WTC11 (cell line): ENCODE results near the gene TMEM115. TPM values are rescaled to one million over a fixed set of nuclear protein-coding genes. Genes with fewer than 3 reads are reported as not detected.

Experiments
- ATAC-seq: fragments of 200-7000 bp; cut with Tn5 transposase; 2 replicates; pipeline ENCODE4 v1.10.0; 2021; ENCODE audit warnings: mild to moderate bottlenecking, moderate library complexity
- CTCF ChIA-PET: fragments of 300-600 bp; sonication (Branson Sonifier 250); formaldehyde crosslinking; loops from one replicate; lab custom pipeline; 2021; ENCODE audit warnings: antibody characterized with exemption; lab: Charles Lee
- POLR2A ChIA-PET: fragments of 350-600 bp; sonication (Branson Sonifier 250); formaldehyde crosslinking; loops from one replicate; lab custom pipeline; 2021; ENCODE audit warnings: antibody characterized with exemption; lab: Charles Lee
- DNase-seq: peaks from one replicate; pipeline ENCODE4 v3.0.0; 2021; ENCODE audit warnings: low spot score
- H3K27ac Mint-ChIP-seq: 2 replicates; pipeline ENCODE4 v1.8.0; 2021; ENCODE audit warnings: mixed read lengths
- H3K27me3 Mint-ChIP-seq: 2 replicates; pipeline ENCODE4 v1.8.0; 2021; ENCODE audit warnings: low read depth, mild to moderate bottlenecking, moderate library complexity, mixed read lengths
- H3K36me3 Mint-ChIP-seq: 2 replicates; pipeline ENCODE4 v1.8.0; 2021; ENCODE audit warnings: mixed read lengths
- H3K4me1 Mint-ChIP-seq: 2 replicates; pipeline ENCODE4 v1.8.0; 2022; ENCODE audit warnings: mixed read lengths
- H3K4me3 Mint-ChIP-seq: 2 replicates; pipeline ENCODE4 v1.8.0; 2021; ENCODE audit warnings: mild to moderate bottlenecking, moderate library complexity, mixed read lengths
- H3K9me3 Mint-ChIP-seq: 2 replicates; pipeline ENCODE4 v1.8.0; 2021; ENCODE audit warnings: mixed read lengths
- ATF1 ChIP-seq: sonication (generic); formaldehyde crosslinking; IDR thresholded peaks from 2 replicates; pipeline ENCODE4 v1.8.1; 2023; ENCODE audit warnings: mild to moderate bottlenecking, moderate library complexity, missing genetic modification reagents
- CREB1 ChIP-seq: sonication (generic); formaldehyde crosslinking; IDR thresholded peaks from 2 replicates; pipeline ENCODE4 v1.8.0; 2023; ENCODE audit warnings: mild to moderate bottlenecking, missing genetic modification reagents
- E2F4 ChIP-seq: sonication (generic); formaldehyde crosslinking; IDR thresholded peaks from 2 replicates; pipeline ENCODE4 v1.8.1; 2022; ENCODE audit warnings: low read depth, mild to moderate bottlenecking, moderate library complexity, missing genetic modification reagents, borderline replicate concordance
- FOXJ3 ChIP-seq: sonication (generic); formaldehyde crosslinking; IDR thresholded peaks from 2 replicates; pipeline ENCODE4 v1.9.0; 2021; ENCODE audit warnings: missing genetic modification reagents, mild to moderate bottlenecking, borderline replicate concordance
- IRF2 ChIP-seq: sonication (generic); formaldehyde crosslinking; IDR thresholded peaks from 2 replicates; pipeline ENCODE4 v1.8.0; 2022; ENCODE audit warnings: low read depth, missing genetic modification reagents, borderline replicate concordance
- NFATC4 ChIP-seq: fragments of 250-450 bp; sonication (Bioruptor Pico); IDR thresholded peaks from 2 replicates; pipeline ENCODE4 v1.9.0; 2021; ENCODE audit warnings: mild to moderate bottlenecking
- NR1H2 ChIP-seq: sonication (generic); formaldehyde crosslinking; IDR thresholded peaks from 2 replicates; pipeline ENCODE4 v1.9.0; 2021; ENCODE audit warnings: mild to moderate bottlenecking, moderate library complexity, missing genetic modification reagents
- NR2C2 ChIP-seq: sonication (generic); formaldehyde crosslinking; IDR thresholded peaks from 2 replicates; pipeline ENCODE4 v1.8.0; 2022; ENCODE audit warnings: mild to moderate bottlenecking, missing genetic modification reagents
- OVOL2 ChIP-seq: fragments of 250-450 bp; sonication (Bioruptor Pico); IDR thresholded peaks from 2 replicates; pipeline ENCODE4 v1.9.0; 2021; ENCODE audit warnings: mild to moderate bottlenecking, borderline replicate concordance
- PRRX2 ChIP-seq: fragments of 250-450 bp; sonication (Bioruptor Pico); IDR thresholded peaks from 2 replicates; pipeline ENCODE4 v1.8.0; 2021; ENCODE audit warnings: mild to moderate bottlenecking
- STAT6 ChIP-seq: sonication (generic); formaldehyde crosslinking; conservative IDR thresholded peaks from 2 replicates; pipeline ENCODE4 v1.8.1; 2023; ENCODE audit warnings: mild to moderate bottlenecking, low read depth, missing genetic modification reagents, moderate library complexity
- TP53 ChIP-seq: sonication (generic); formaldehyde crosslinking; IDR thresholded peaks from 2 replicates; pipeline ENCODE4 v1.8.1; 2023; ENCODE audit warnings: mild to moderate bottlenecking, missing genetic modification reagents
- ZBTB43 ChIP-seq: sonication (generic); formaldehyde crosslinking; IDR thresholded peaks from 2 replicates; pipeline ENCODE4 v1.8.1; 2023; ENCODE audit warnings: mild to moderate bottlenecking, missing genetic modification reagents
- ZNF263 ChIP-seq: sonication (generic); formaldehyde crosslinking; IDR thresholded peaks from 2 replicates; pipeline ENCODE4 v1.8.1; 2022; ENCODE audit warnings: low read depth, mild to moderate bottlenecking, moderate library complexity, missing genetic modification reagents
- ZNF425 ChIP-seq: fragments of 250-450 bp; sonication (Bioruptor Pico); conservative IDR thresholded peaks from 2 replicates; pipeline ENCODE4 v1.9.0; 2021; ENCODE audit warnings: mild to moderate bottlenecking
- ZNF671 ChIP-seq: fragments of 250-450 bp; sonication (Bioruptor Pico); IDR thresholded peaks from 2 replicates; pipeline ENCODE4 v1.8.0; 2021; ENCODE audit warnings: mild to moderate bottlenecking
- total RNA-seq: library from RNA; stranded (reverse); gene quantifications from 3 replicates; pipeline ENCODE4 v1.2.3, GENCODE V29; 2021
- TF ChIP-seq, protein P1 (sequence below): fragments of 200-600 bp; IDR thresholded peaks from 2 replicates; pipeline ENCODE4 v1.8.0; 2022; ENCODE audit warnings: antibody characterized with exemption
- TF ChIP-seq, protein P2 (sequence below): sonication (generic); formaldehyde crosslinking; IDR thresholded peaks from 2 replicates; pipeline ENCODE4 v1.8.0; 2023; ENCODE audit warnings: mild to moderate bottlenecking, missing genetic modification reagents
- TF ChIP-seq, protein P3 (sequence below): sonication (generic); formaldehyde crosslinking; IDR thresholded peaks from 2 replicates; pipeline ENCODE4 v1.8.1; 2023; ENCODE audit warnings: mild to moderate bottlenecking, missing genetic modification reagents, moderate library complexity
- TF ChIP-seq, protein P4 (sequence below): fragments of 250-450 bp; sonication (Bioruptor Pico); IDR thresholded peaks from 2 replicates; pipeline ENCODE4 v1.9.0; 2021; ENCODE audit warnings: moderate library complexity, mild to moderate bottlenecking, inconsistent platforms, borderline replicate concordance

The TMEM115 gene
- total RNA-seq, 1 experiment from 2014 or later: 30.0 TPM

DNA sequence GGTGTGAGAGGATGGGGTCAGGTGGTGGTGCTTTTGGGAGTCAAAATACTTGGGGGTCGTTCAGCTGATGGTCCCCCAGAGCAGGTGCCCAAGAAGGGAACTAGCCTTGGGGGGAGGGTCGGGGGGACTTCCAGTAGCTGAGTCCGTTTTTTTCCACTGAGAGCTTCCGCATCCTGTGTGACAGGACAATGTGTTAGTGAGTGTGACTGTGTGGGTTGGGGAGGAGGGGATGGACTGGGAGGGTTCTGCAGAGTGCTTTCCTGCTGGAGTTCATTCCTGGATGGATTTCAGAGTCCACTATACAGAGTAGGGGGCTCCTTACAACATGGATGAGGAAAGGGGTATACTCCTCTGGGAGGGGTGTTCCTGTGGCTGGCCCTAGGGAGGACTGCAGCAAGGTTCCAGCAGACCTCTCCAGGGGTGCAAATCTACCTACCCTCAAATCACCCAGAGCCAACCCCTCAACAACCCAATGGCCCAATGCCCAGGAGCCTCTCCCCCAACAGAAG, 36.2 kb downstream of the TMEM115 start:
- Mint-ChIP-seq H3K27ac (peak overlapping the region; percentile 60; the same call in 1 of the 2 replicates), H3K4me1 (peaks cover 42% of the 10 kb centered on the region), H3K9me3 (no peaks in the 10 kb centered on the region), H3K4me3 (peak overlapping the region; percentile 88), H3K27me3 (no peaks in the 10 kb centered on the region), H3K36me3 (peaks cover 26% of the 10 kb centered on the region)
- ChIA-PET POLR2A (interaction anchor here (2.0 kb wide), 1 partner anchor 14 kb away, joined by 8 read pairs; no protein-coding TSS in a partner anchor), CTCF (interaction anchor here (0.8 to 5.5 kb wide), 12 partner anchors 14 to 132 kb away, joined by 3 to 95 read pairs (median 6); partner anchors contain the start of genes GNAT1, HYAL1, HYAL3 and IFRD2)
- ATAC-seq (no peak), DNase-seq (no peak)
- TF ChIP-seq, protein P1, sequence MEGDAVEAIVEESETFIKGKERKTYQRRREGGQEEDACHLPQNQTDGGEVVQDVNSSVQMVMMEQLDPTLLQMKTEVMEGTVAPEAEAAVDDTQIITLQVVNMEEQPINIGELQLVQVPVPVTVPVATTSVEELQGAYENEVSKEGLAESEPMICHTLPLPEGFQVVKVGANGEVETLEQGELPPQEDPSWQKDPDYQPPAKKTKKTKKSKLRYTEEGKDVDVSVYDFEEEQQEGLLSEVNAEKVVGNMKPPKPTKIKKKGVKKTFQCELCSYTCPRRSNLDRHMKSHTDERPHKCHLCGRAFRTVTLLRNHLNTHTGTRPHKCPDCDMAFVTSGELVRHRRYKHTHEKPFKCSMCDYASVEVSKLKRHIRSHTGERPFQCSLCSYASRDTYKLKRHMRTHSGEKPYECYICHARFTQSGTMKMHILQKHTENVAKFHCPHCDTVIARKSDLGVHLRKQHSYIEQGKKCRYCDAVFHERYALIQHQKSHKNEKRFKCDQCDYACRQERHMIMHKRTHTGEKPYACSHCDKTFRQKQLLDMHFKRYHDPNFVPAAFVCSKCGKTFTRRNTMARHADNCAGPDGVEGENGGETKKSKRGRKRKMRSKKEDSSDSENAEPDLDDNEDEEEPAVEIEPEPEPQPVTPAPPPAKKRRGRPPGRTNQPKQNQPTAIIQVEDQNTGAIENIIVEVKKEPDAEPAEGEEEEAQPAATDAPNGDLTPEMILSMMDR: no peak
- no peak for TF ChIP-seq ZNF263 (CRISPR knock-in tag)
- TF ChIP-seq IRF2 (CRISPR knock-in tag): no peak
- TF ChIP-seq E2F4 (CRISPR knock-in tag): no peak
- TF ChIP-seq ZBTB43 (CRISPR knock-in tag): no peak
- no peak for TF ChIP-seq ZNF425
- no peak for TF ChIP-seq ATF1 (CRISPR knock-in tag)
- TF ChIP-seq, protein P2, sequence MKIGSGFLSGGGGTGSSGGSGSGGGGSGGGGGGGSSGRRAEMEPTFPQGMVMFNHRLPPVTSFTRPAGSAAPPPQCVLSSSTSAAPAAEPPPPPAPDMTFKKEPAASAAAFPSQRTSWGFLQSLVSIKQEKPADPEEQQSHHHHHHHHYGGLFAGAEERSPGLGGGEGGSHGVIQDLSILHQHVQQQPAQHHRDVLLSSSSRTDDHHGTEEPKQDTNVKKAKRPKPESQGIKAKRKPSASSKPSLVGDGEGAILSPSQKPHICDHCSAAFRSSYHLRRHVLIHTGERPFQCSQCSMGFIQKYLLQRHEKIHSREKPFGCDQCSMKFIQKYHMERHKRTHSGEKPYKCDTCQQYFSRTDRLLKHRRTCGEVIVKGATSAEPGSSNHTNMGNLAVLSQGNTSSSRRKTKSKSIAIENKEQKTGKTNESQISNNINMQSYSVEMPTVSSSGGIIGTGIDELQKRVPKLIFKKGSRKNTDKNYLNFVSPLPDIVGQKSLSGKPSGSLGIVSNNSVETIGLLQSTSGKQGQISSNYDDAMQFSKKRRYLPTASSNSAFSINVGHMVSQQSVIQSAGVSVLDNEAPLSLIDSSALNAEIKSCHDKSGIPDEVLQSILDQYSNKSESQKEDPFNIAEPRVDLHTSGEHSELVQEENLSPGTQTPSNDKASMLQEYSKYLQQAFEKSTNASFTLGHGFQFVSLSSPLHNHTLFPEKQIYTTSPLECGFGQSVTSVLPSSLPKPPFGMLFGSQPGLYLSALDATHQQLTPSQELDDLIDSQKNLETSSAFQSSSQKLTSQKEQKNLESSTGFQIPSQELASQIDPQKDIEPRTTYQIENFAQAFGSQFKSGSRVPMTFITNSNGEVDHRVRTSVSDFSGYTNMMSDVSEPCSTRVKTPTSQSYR (CRISPR knock-in tag): no peak
- TF ChIP-seq ZNF671 (CRISPR knock-in tag): no peak
- no peak for TF ChIP-seq CREB1
- TF ChIP-seq TP53: no peak
- TF ChIP-seq OVOL2 (CRISPR knock-in tag): no peak
- TF ChIP-seq, protein P3, sequence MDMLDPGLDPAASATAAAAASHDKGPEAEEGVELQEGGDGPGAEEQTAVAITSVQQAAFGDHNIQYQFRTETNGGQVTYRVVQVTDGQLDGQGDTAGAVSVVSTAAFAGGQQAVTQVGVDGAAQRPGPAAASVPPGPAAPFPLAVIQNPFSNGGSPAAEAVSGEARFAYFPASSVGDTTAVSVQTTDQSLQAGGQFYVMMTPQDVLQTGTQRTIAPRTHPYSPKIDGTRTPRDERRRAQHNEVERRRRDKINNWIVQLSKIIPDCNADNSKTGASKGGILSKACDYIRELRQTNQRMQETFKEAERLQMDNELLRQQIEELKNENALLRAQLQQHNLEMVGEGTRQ: no peak
- no peak for TF ChIP-seq PRRX2 (CRISPR knock-in tag)
- TF ChIP-seq NR1H2 (CRISPR knock-in tag): no peak
- TF ChIP-seq, protein P4, sequence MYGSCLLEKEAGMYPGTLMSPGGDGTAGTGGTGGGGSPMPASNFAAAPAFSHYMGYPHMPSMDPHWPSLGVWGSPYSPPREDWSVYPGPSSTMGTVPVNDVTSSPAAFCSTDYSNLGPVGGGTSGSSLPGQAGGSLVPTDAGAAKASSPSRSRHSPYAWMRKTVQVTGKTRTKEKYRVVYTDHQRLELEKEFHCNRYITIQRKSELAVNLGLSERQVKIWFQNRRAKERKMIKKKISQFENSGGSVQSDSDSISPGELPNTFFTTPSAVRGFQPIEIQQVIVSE (CRISPR knock-in tag): no peak
- no peak for TF ChIP-seq STAT6 (CRISPR knock-in tag)
- no peak for TF ChIP-seq NR2C2
- no peak for TF ChIP-seq NFATC4 (CRISPR knock-in tag)
- TF ChIP-seq FOXJ3 (CRISPR knock-in tag): no peak
